HG03460 (cell line): ENCODE data around the gene PLA2G4D.

Experiments
- ATAC-seq: cut with Tn5 transposase; IDR thresholded peaks from one replicate; pipeline ENCODE4 v1.9.1; 2021; ENCODE audit not compliant: unreplicated experiment

Gene PLA2G4D

DNA sequence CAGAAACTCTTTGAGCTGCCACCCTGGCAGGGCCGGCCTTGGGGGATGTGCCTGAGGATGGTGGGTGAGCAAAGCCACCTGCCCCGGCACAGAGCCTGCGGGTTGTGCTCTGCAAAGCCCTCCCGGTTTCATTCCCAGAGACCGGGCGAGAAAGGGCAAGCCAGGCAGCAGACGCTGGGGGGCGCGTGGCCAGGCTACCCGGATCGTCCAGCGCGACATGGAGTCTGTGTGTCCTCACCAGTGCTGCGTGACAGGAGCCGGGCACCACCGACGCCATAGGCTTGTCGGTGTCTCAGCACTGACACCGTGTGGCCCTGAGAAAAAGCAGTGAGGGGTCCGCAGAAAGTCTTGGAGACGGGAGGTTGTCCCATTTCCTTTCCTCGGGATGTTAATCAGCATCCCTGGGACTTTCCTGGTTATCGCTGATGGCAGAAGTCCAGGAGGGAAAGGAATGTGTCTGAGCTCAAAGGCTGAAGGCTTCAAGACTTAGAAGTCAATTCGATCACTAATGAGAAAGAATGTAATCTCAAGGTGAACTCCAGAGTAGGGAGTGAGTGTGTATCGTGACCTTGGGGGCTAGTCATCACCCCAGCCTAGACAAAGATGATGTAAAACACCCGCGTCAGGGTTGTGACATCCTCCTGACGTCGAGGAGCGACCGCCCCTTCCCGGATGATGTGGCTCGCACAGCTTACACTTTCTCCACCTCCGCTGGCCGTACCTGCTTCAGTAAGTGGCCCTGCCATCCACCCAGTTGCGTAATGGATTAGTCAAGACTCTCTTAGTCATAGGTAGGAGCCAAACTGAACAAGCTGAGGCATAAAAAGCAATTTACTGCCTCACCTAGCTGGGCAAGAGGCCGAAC lies 37.2 kb downstream of the PLA2G4D start:
- peak; percentile 65 for ATAC-seq

DNA sequence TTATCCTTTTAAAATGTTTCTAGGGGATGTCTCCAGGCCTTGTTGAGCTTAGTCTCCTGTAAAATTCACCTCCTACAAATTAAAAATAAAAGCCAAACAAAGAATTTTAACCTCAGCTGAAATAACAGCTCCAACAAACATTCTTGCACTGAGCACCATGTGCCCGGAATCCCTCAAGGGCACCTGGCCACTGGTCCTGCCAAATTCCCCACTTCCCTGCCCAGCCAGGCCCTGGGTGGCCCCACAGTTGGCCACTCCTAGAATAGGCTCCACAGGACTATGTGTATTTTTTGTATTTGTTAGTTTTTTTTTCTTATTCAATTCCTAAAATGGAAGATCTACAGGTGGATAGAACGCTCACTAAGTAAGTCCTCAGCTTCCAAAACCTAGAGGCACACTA lies 40.4 kb downstream of the PLA2G4D start:
- ATAC-seq, result no peak

DNA sequence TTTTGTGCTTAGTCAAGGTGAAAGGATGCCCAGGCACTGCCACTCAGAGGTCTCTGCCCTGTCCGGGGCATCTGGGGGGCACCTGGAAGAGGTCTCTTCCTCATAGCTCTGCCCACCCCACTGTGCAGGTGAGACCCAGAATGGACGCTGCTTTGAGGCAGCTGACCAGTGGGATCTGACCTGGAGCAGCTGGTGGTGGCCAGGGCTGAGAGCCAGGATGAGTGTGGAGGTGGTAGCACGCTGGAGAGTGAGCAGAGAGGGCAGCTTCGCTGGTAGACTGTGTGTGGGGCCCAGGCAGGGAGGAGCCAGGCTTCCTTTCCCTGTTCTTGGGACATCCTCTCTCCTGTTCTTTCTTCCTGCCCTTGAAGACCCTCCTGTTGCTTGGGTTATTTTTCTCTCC lies 41.4 kb downstream of the PLA2G4D start:
- no peak for ATAC-seq

DNA sequence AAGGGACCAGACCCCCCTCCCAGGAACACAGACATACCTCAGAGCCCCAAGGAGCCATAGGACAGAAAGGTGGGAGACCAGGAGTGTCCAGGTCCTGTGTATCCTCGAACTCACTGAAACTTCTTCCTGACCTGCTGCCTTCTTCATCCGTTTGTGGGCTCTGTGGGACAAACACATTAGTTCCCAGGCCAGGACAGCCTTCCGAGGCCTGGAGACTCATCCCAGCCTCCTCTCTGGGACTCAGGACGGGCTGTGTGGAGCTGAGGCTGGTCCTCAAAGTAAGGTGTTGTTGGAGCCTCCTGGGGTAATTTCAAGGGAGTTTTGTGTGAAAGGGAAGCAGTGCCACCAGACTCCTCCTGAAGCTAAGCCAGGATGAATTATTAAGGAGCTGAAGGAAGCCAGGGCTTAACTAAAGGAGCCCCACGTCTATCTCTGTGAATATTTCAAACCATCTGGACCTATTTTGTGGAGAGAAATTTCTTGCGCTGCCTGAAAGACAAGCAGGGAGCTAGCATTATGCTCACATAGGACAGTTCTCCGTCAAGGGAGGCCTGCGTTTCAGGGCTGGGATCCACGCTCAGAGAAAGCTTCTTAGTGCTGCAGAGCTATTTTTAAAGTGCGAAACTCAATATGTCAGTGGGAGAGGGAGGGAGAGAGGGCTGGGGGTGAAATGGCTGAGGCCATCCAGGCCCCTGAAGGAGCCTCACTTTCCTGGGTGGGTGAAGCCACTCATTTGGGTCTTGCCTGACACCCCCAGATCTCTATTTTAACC lies 43.7 kb downstream of the PLA2G4D start:
- ATAC-seq, result no peak

DNA sequence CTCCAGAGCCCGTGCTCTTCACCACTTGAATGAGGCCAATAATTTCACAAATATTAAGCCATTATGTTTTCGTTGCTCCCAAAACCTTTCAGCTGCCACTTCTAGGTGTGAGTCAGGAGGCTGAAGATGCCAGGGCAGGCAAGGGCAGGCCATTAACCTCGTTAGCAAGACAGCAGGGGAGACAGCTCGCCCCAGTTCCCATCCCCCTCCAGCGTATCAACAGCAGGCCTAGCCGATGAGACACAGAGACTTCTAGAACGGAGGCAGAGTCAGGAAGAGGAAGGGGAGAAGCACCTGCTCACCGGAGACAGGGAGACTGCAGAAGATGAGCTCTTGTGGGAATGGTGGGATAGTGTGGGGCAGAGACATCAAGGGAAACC lies 45.6 kb downstream of the PLA2G4D start:
- ATAC-seq, result no peak

DNA sequence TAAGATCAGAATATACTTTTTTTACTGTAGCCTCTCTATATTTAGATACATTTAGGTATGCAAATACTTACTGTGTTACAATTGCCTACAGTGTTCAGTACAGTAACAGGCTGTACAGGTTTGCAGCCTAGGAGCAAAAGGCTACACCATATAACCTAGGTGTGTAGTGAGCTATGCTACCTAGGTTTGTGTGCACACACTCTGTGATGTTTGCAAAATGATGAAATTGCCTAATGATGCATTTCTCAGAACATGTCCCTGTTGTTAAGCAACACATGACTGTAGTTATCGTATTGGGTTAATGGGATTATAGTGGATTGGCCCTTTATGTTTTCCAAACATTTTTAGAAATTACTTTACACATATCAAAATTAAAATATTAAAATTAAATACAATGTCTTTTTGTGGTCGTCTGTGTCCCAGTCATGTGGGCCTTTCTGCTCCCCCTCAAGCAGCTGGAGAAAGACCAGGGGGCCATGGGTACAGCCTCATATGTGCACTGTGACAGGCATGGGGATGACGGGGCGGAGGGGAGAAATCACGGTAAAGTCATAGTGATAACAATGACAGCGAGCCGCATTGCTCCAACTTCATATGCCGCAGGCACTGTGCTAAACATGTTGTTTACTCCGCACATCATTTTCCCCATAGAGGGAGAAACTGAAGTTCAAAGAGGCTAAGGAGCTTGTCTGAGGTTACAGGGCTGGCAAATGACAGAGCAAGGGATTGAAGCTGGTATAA lies 46.1 kb downstream of the PLA2G4D start:
- no peak for ATAC-seq

DNA sequence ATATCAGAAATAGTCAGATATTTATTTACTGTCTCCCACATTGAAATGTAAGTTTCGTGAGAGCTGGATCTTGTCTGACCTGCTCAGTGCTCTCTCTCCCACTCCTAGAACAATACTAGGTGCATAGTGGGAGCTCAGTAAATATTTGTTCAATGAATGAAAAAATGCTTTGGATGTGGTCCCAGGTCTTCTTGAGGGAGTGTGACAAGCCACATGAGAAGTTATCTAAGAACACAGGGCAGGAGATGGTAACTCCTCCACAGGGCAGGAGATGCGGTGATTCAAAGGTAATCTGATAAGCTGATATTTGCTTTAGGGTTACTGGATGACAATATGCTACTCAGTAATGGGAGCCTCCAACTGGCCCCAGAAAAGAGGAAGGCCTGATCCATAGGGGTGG lies 47.8 kb downstream of the PLA2G4D start:
- ATAC-seq, result no peak

DNA sequence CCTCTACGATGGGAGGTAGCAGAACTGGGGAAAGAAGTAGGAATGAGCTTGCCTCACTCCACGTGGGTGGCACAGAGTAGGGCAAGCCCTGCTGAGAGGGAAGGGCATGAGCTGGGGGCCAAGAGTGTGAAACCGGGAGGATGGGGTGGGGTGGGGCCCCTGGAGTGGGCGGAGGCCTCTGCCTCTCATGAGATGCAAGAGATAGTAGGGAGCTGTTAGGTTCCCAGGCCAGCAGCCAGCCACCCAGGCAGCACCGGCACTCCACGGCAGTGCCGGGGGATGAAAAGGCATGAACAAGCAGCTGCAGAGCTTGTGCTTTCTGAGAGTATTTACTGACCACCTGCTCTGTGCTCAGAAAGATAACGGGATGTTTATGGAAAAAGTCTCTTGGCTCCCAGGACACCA lies 49.1 kb downstream of the PLA2G4D start:
- ATAC-seq, result no peak

DNA sequence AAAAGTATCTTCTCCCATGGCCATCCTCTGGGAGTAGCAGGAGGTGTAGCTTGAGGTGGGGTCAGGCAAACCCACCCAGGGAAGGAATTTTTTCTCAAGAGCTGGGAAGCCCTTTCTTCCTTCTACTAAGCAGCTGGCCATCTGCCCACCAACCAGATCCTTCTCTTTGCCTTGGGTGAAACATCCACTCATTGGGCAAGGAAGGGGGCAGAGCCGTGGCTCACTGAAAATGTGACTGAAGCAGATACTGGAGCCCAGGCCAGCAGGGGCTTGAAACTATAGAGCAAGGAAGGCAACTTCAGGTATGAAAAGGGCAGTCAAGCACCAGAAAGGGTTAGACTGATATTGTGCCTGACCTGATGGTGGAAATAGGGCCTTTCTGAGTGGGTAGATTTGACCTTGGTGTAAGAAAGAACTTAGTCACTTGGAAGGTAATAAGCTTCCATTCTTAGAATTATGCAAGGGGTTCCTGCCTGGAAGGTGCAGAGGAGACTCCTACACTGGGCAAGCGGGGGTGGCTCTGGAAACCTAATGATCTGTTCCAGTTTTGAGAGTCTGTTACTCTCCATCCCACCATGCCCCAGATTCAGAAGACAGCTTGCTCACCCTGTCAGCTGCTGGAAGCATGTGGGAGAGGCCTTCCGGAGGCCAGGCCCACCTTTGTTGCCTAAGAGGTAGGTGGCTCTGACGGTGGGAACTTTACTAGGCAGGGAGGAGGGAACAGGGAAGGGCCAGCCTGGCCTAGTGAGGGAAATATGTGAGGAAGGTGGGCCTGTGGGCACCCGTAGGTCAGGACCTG lies 51.6 kb downstream of the PLA2G4D start:
- ATAC-seq, result no peak

DNA sequence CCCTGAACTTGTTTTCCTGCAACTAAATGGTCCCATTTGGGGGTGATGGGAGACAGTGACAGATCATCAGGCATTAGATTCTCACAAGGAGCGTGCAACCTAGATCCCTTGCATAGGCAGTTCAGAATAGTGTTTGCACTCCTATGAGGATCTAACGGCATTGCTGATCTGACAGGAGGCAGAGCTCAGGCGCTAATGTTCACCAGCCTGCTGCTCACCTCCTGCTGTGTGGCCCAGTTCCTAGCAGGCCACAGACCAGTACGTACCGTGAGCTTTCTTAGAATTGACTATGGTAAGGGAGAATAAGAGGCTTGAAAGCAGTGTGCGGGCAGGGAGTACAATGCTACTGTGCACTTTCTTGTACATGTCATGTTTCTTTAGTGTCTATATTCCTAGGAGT lies 56.0 kb downstream of the PLA2G4D start:
- no peak for ATAC-seq

DNA sequence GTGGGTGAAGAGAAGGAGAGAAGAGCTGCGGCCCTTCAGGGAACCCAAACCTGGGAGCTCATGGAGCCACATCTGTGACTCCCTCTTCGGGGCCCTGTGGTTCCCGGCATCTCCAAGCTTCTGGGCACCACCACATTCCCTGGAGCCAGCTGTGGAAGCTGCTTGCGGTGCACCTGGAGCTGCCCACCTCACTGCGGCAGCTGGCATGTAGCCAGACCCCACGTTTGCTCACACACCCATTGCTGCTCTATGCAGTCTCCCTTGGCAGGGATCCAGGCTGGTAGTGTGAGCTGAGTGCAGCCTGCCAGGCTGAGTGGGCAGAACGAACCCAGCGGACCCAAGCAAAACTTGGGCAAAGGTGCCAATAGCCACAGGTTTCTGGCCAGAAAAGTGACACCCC lies 56.7 kb downstream of the PLA2G4D start:
- no peak for ATAC-seq

DNA sequence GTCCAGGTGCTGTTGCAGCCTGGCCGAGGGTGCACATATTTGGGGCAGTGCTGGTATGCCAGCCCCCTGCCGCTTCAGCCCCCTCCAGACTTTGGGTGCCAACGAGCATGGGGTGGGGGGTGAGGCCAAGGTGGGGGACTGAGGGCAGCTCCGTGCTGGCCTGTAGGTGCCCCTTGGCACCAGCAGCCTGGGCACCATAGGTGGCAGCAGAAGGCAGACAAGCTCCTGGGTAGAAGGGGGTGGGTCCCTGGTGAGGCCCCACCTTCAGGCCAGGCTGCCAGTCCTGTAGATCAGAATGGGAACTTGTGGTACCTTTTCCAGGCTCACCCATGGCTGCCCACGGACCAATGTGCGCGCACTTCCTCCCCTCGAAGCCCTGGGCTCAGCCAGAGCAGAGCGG lies 57.4 kb downstream of the PLA2G4D start:
- ATAC-seq, result no peak

DNA sequence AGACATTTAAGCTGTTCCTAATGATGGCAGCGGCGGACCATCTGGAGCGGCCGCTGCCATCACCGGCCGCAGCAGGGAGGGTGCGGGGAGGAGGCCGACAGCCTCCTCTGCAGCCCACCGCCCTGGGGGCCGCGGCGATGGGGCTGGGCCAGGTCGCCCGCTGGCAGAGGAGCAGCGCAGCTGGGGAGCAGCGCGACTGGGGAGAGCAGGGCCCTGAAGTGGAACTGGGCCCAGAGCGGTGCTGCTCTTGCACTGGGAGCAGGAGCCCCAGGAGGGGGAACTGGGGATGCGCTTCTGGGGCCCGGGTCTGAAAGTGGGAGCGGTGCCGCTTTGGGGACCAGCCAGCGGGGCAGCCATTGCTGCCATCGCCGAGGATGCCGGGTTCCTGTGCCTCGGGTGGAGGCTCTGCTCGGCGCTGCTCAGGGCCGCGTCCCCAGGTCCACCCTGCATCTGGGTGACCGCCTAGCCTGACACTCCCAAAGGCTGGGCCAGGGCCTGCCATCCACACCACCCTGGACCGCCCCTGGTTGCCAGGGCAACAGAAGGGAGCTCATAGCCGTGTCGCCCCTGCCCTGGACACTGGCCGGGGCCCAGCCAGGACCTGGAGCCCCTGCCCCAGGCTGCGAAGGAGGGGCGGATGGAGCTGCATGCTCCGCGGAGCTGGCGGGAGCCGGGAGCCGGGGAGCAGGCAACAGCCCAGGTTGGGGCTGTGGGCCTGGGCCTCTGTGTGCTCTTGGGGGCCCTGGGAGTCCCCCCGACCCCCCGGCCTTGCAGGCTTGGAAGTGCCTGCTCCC lies 58.1 kb downstream of the PLA2G4D start:
- no peak for ATAC-seq

DNA sequence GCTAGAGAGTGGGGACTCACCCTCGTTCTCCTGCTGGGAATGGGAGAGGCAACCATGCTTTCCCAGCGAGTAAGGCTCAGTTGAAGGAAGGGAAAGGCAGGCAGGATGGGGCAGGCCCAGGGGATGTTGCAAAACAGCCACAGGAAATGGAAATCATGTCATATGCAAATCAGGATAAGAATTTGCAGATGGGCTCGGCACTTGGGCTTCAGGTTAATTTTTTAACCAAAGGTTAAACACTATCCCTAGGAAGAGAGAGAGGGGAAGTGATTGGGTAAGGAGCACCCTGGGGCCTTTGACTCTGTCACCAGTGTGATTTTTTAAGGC lies 59.0 kb downstream of the PLA2G4D start:
- ATAC-seq, result peak; percentile 59

DNA sequence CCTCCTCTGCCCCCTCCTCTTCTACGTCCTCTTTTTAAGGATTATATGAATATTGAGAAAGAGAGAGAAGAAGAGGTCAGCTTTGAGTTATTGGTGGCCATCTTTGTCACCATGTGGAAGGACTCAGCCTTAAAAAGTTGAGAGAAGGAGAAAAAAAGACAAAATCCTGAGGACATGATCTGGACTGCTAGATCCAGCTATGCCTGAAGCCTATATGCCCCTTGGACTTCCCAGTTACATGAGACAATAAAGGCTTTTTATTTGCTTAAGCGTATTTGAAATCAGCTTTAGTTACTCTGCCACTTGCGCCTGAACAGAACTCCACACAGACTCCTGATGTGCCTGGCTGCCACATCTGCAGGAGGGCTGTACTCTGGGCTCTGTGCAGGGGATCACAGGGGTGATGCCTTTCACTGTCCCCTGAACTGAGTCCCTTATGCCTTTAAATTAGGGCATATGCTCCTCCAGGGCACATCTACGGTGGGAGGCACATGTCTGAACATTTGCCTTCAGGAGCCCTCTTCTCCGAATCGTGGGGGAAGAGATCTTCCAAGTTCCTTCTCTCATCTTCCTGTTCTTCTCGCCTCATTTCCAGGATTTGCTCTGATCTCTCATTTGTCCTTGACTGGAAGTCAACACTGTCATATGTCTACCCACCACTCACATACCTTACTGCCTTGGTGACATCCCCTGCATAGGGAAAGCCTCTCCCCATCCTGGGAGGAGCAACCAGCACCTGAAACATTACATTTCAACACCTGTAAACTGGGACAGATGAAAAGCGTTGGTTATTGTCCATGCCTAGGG lies 59.5 kb downstream of the PLA2G4D start:
- no peak for ATAC-seq

DNA sequence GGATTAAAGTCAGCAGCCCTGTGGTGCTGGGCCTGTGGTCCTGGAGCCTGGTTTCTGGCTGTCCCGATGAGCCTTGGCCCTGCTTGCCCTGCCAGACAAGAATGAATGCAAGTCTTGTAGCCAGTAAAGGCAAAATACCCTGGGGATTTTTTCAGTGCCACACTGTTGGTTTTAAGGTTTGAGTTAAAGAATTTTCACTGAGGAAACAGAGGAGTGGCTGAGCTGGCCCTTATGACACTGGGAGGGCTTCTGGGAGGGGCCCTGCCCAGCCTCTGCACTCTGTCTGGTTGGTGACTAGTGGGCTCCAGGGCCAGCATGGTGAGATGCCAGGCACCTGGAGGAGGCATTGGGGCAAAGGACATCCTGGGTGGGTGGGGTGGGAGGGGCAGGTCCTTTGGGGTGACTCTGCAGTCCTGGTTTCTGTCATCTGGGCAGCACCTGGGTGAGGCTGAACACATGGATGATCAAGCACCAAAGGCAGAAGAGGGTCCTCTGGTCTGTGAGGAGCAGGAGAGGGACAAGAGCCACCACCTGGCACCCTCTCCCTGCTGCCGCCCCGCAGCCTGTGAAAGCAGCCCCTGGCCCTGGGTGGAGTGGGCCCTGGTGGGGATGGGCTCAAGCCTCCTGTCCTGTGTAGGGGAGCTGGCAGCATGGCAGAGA lies 61.0 kb downstream of the PLA2G4D start:
- peak; percentile 38 for ATAC-seq

DNA sequence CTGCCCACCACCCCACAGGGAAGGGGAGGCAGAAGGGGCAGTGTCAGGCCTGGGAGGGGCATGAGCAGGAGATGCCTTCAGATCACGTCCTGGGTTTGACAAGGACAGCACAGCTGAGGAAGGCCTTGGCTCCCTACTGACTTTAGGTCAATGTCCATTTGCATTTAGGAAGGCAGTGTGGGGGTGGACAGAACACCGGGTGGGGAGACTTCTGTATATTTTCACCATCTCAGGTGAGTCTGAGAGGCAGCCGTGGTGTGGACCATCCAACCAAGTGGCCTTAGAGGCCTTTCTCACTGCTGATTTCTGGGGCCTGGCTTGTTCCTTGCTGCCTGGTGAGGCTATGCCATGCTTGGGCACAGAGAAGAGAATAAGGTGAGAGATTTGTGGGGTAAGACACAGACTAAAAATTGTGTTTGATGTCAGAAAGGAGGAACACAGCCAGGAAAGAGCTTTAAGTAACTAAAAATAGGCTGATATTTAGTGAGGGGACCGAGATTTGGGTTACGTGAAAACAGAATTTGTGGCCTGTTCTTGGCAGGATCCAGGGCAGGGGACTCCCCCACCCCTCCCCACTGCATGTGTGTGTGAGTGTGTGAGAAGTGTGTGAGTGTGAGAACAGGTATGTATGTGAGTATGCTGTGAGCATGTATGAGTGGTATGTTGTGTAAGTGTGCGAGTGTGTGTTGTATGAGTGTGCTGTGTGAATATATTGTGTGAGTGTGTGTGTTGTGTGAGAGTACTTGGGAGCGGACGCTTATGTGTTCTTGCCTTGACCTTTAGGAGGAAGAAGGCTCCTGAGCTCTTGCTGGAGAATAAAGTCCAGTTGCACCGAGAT lies 61.8 kb downstream of the PLA2G4D start:
- ATAC-seq, result no peak
